Loucy (cell line): ENCODE results near the gene KNDC1.
"Not testable (repeated sequence)": the region's sequence is repeated elsewhere in the genome, so short reads cannot be mapped to it uniquely, and the experiment has no call there.

Experiments
- H2AFZ ChIP-seq: fragments of 200-600 bp; sonication (generic); 2 replicates; pipeline ENCODE4 v1.6.0; 2016; ENCODE audit warnings: antibody characterized with exemption, mild to moderate bottlenecking, low read length, moderate library complexity
- H3F3A ChIP-seq: fragments of 200-600 bp; 2 replicates; pipeline ENCODE4 v1.6.0; 2016; ENCODE audit warnings: antibody characterized with exemption, low read depth, mild to moderate bottlenecking
- H3K27me3 ChIP-seq: fragments of 200-600 bp; sonication (generic); 2 replicates; pipeline ENCODE4 v1.6.1; 2014; ENCODE audit warnings: low read length, mild to moderate bottlenecking; ENCODE audit not compliant: insufficient read depth, poor library complexity, severe bottlenecking
- H3K36me3 ChIP-seq: fragments of 200-600 bp; sonication (generic); 2 replicates; pipeline ENCODE4 v1.6.1; 2016; ENCODE audit warnings: low read length; ENCODE audit not compliant: insufficient read depth
- H3K4me1 ChIP-seq: fragments of 200-600 bp; sonication (generic); 2 replicates; pipeline ENCODE4 v1.5.1; 2014; ENCODE audit warnings: low read length, mild to moderate bottlenecking; ENCODE audit not compliant: insufficient read depth, poor library complexity, severe bottlenecking
- H3K4me2 ChIP-seq: fragments of 200-600 bp; sonication (generic); 2 replicates; pipeline ENCODE4 v1.6.0; 2014; ENCODE audit warnings: antibody characterized with exemption, low read length, low read depth, mild to moderate bottlenecking; ENCODE audit not compliant: poor library complexity, severe bottlenecking
- H3K4me3 ChIP-seq: fragments of 200-600 bp; sonication (generic); 2 replicates; pipeline ENCODE4 v1.5.1; 2014; ENCODE audit warnings: low read length, mild to moderate bottlenecking, mixed read lengths; ENCODE audit not compliant: poor library complexity, severe bottlenecking
- H3K79me2 ChIP-seq: fragments of 200-600 bp; sonication (generic); 2 replicates; pipeline ENCODE4 v1.6.1; 2014; ENCODE audit warnings: low read length; ENCODE audit not compliant: insufficient read depth
- H3K9ac ChIP-seq: fragments of 200-600 bp; sonication (generic); 2 replicates; pipeline ENCODE4 v1.6.0; 2014; ENCODE audit warnings: mild to moderate bottlenecking, low read depth, low read length, moderate library complexity; ENCODE audit not compliant: poor library complexity, severe bottlenecking
- H3K9me2 ChIP-seq: fragments of 200-600 bp; sonication (generic); replicated peaks from 2 replicates; pipeline ENCODE4 v1.6.1; 2016; ENCODE audit warnings: low read depth, low read length, mixed read lengths
- H3K9me3 ChIP-seq: fragments of 200-600 bp; sonication (generic); 2 replicates; pipeline ENCODE4 v1.6.1; 2014; ENCODE audit warnings: mild to moderate bottlenecking, antibody characterized with exemption, low read length, low read depth; ENCODE audit not compliant: insufficient read depth
- H4K20me1 ChIP-seq: fragments of 200-600 bp; sonication (generic); 2 replicates; pipeline ENCODE4 v1.6.0; 2014; ENCODE audit warnings: antibody characterized with exemption, low read length, mild to moderate bottlenecking; ENCODE audit not compliant: insufficient read depth, poor library complexity, severe bottlenecking
- CTCF ChIP-seq: fragments of 200-600 bp; sonication (generic); conservative IDR thresholded peaks from 2 replicates; pipeline ENCODE4 v1.5.1; 2014; ENCODE audit warnings: mild to moderate bottlenecking, antibody characterized with exemption, low read length
- EZH2phosphoT487 ChIP-seq: fragments of 200-600 bp; IDR thresholded peaks from 2 replicates; pipeline ENCODE4 v1.6.1; 2018; ENCODE audit warnings: antibody characterized with exemption, mild to moderate bottlenecking, moderate library complexity, borderline replicate concordance

Gene KNDC1

GRCh38 chr10:133173860-133174640 is 14.0 kb downstream of the KNDC1 start:
- no peaks in the 10 kb centered on the region for H3K36me3 ChIP-seq

DNA sequence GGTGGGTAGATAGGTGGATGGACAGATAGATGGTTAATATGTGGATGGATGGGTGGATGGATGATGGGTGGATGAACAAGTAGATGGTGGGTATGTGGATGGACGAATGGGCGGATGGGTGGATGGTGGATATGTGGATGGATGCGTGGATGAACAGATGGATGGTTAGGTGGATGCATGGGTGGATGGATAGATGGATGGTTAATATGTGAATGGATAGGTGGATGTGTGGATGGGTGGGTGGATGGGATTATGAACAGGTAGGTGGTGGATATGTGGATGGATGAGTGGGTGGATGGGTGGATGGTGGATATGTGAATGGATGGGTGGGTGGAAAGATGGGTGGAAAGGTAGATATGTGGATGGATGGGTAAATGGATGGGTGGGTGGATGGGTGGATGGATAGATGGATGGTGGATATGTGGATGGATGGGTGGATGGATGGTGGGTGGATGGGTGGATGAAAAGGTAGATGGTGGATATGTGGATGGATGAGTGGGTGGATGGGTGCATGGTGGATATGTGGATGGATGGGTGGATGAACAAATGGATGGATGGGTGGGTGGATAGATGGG is 14.8 kb downstream of the KNDC1 start:
- H3K4me1 ChIP-seq: no peaks in the 10 kb centered on the region
- no peaks in the 10 kb centered on the region for H3K79me2 ChIP-seq
- H3K9me3 ChIP-seq: peaks cover 36% of the 10 kb centered on the region; the same call in 1 of the 2 replicates
- H3K4me3 ChIP-seq: no peak overlapping the region
- H3F3A ChIP-seq: peaks cover 5% of the 10 kb centered on the region; the same call in 1 of the 2 replicates
- H2AFZ ChIP-seq: no peak overlapping the region
- H3K9me2 ChIP-seq: no peaks in the 10 kb centered on the region
- no peaks in the 10 kb centered on the region for H3K36me3 ChIP-seq
- H3K27me3 ChIP-seq: no peaks in the 10 kb centered on the region
- no peak for TF ChIP-seq CTCF
- no peak for TF ChIP-seq EZH2phosphoT487
- no peaks in the 10 kb centered on the region for H4K20me1 ChIP-seq
- H3K4me2 ChIP-seq: no peak overlapping the region
- H3K9ac ChIP-seq: no peak overlapping the region

More at GRCh38 chr10:133173860-133174640, 14.0 kb downstream of the KNDC1 start:
- Histone ChIP-seq H3K4me1 (no peaks in the 10 kb centered on the region), H3K4me2 (no peak overlapping the region), H3K79me2 (no peaks in the 10 kb centered on the region), H3K9me3 (peaks cover 30% of the 10 kb centered on the region; the same call in 1 of the 2 replicates), H3K9me2 (no peaks in the 10 kb centered on the region), H3K27me3 (no peaks in the 10 kb centered on the region), H3K4me3 (no peak overlapping the region), H3F3A (peaks cover 5% of the 10 kb centered on the region; the same call in 1 of the 2 replicates), H3K9ac (no peak overlapping the region), H2AFZ (no peak overlapping the region), H4K20me1 (no peaks in the 10 kb centered on the region)
- TF ChIP-seq EZH2phosphoT487 (no peak), CTCF (no peak)

GRCh38 chr10:133175624-133176023 is 15.6 kb downstream of the KNDC1 start:
- H3K4me2 ChIP-seq, H3K27me3 ChIP-seq, H2AFZ ChIP-seq, H4K20me1 ChIP-seq, H3K4me1 ChIP-seq, H3K9ac ChIP-seq, H3K79me2 ChIP-seq, H3K4me3 ChIP-seq, H3F3A ChIP-seq, H3K9me2 ChIP-seq, H3K36me3 ChIP-seq: not testable (repeated sequence)
- H3K9me3 ChIP-seq: peaks cover 36% of the 10 kb centered on the region; the same call in 1 of the 2 replicates
